K562 (cell line): Measurements from ENCODE around the gene SARS1. TPM values are rescaled to one million over a fixed set of nuclear protein-coding genes. Genes with fewer than 3 reads are reported as not detected.

Source experiments
- BHLHE40 ChIP-seq: IDR thresholded peaks from 2 replicates; pipeline ENCODE4 v1.6.1; 2011; ENCODE audit warnings: low read length, improper control_type of control experiment
- CC2D1A ChIP-seq: fragments of 450-650 bp; IDR thresholded peaks from 2 replicates; pipeline ENCODE4 v1.6.1; 2017; ENCODE audit warnings: mild to moderate bottlenecking
- EHMT2 ChIP-seq: fragments of 450-650 bp; IDR thresholded peaks from 2 replicates; pipeline ENCODE4 v1.6.1; 2018; ENCODE audit warnings: antibody characterized with exemption
- HDAC1 ChIP-seq, 2 experiments: fragments of 450-650 bp; IDR thresholded peaks; 2 replicates each; pipeline ENCODE4 v1.6.1; 2016 to 2017; ENCODE audit warnings: inconsistent platforms in 1 of 2, mild to moderate bottlenecking in 1 of 2, moderate library complexity in 1 of 2
- HDAC2 ChIP-seq: fragments of 450-650 bp; IDR thresholded peaks from 2 replicates; pipeline ENCODE4 v1.6.1; 2016; ENCODE audit warnings: mild to moderate bottlenecking
- NBN ChIP-seq: fragments of 450-650 bp; IDR thresholded peaks from 2 replicates; pipeline ENCODE4 v1.6.1; 2016; ENCODE audit warnings: low read depth, mild to moderate bottlenecking
- PCBP2 ChIP-seq: fragments of 200-400 bp; formaldehyde crosslinking; IDR thresholded peaks from 2 replicates; pipeline ENCODE4 v1.6.1; 2018; ENCODE audit warnings: low read length, low read depth, mild to moderate bottlenecking, moderate library complexity; ENCODE audit not compliant: poor library complexity, severe bottlenecking
- PHB ChIP-seq: fragments of 250-450 bp; sonication (Bioruptor Pico); IDR thresholded peaks from 2 replicates; pipeline ENCODE4 v1.5.0; 2021
- PHF8 ChIP-seq: fragments of 200-600 bp; sonication (generic); IDR thresholded peaks from 2 replicates; pipeline ENCODE4 v1.6.1; 2012; ENCODE audit warnings: mixed run types, mild to moderate bottlenecking, inconsistent platforms, low read length, moderate library complexity, borderline replicate concordance
- POLR2G ChIP-seq: fragments of 200-400 bp; formaldehyde crosslinking; IDR thresholded peaks from 2 replicates; pipeline ENCODE4 v1.6.1; 2017; ENCODE audit warnings: low read depth, mild to moderate bottlenecking, antibody characterized with exemption, low read length, moderate library complexity
- RAD51 ChIP-seq: fragments of 450-650 bp; IDR thresholded peaks from 2 replicates; pipeline ENCODE4 v1.7.1; 2016; ENCODE audit warnings: low read depth, mild to moderate bottlenecking, borderline replicate concordance
- RBM34 ChIP-seq: fragments of 200-400 bp; formaldehyde crosslinking; IDR thresholded peaks from 2 replicates; pipeline ENCODE4 v1.6.1; 2018; ENCODE audit warnings: low read length, borderline replicate concordance; ENCODE audit not compliant: insufficient read depth
- RUNX1 ChIP-seq: sonication (generic); IDR thresholded peaks from 2 replicates; pipeline ENCODE4 v1.6.1; 2016; ENCODE audit warnings: antibody characterized with exemption, low read depth
- SNAPC5 ChIP-seq: fragments of 250-450 bp; sonication (Bioruptor Pico); IDR thresholded peaks from 2 replicates; pipeline ENCODE4 v1.8.0; 2021; ENCODE audit warnings: moderate library complexity, mild to moderate bottlenecking, inconsistent platforms
- YY1 ChIP-seq, 3 experiments: IDR thresholded peaks; 2 replicates each; pipeline ENCODE4 v1.6.1; 2011; ENCODE audit warnings: low read length in 2 of 3, mild to moderate bottlenecking in 2 of 3, moderate library complexity in 2 of 3, borderline replicate concordance in 1 of 3, control low read depth in 1 of 3, low read depth in 1 of 3; ENCODE audit not compliant: insufficient read depth in 3 of 3, insufficient replicate concordance in 2 of 3, control insufficient read depth in 1 of 3, insufficient read length in 1 of 3; ENCODE audit errors: extremely low read depth in 1 of 3
- ZNF212 ChIP-seq: fragments of 450-650 bp; formaldehyde crosslinking; IDR thresholded peaks from 2 replicates; pipeline ENCODE4 v1.4.0; 2020; ENCODE audit warnings: mild to moderate bottlenecking
- ZNF707 ChIP-seq: fragments of 250-450 bp; sonication (Bioruptor Pico); conservative IDR thresholded peaks from 2 replicates; pipeline ENCODE4 v1.8.0; 2022; ENCODE audit warnings: inconsistent platforms, mild to moderate bottlenecking, moderate library complexity
- polyA plus RNA-seq, 8 experiments: library from polyadenylated mRNA; depleted of rRNA in 4 of 8; stranded (reverse) in 5 of 8; unstranded in 3 of 8; fragments of >200 nt; fragmentation: Nextera tagmentation in 2 of 8; fragmentation: Illumina TruSeq in 1 of 8; extraction: Ambion mirVana in 2 of 8; extraction: Trizol in 1 of 8; gene quantifications; 2 replicates each; pipeline versions ENCODE4 v1.2.1 to v1.2.3, GENCODE V29; 2011 to 2014; ENCODE audit warnings: inconsistent platforms in 1 of 8, missing spikeins in 1 of 8
- total RNA-seq, 7 experiments: library from RNA; depleted of rRNA in 6 of 7; stranded (reverse); fragments of >200 nt in 6 of 7; fragmentation: Illumina TruSeq in 2 of 7; extraction: Trizol in 2 of 7; gene quantifications; 2 replicates each; pipeline versions ENCODE4 v1.2.1 to v1.2.3, GENCODE V29; 2011 to 2021; ENCODE audit warnings: low replicate concordance in 1 of 7
- TF ChIP-seq, protein P1 (sequence below): fragments of 450-650 bp; formaldehyde crosslinking; IDR thresholded peaks from 2 replicates; pipeline ENCODE4 v1.4.0; 2020; ENCODE audit warnings: mild to moderate bottlenecking, moderate library complexity
- TF ChIP-seq, protein P2 (sequence below): sonication (generic); formaldehyde crosslinking; IDR thresholded peaks from 2 replicates; pipeline ENCODE4 v1.8.1; 2023; ENCODE audit warnings: mild to moderate bottlenecking, missing genetic modification reagents
- TF ChIP-seq, protein P3 (sequence below): fragments of 250-450 bp; sonication (Bioruptor Pico); IDR thresholded peaks from 2 replicates; pipeline ENCODE4 v1.5.0; 2021; ENCODE audit warnings: mild to moderate bottlenecking, moderate library complexity

Gene SARS1
- total and polyA plus RNA-seq, 9 of the 15 experiments (the other 6 are each of a cell fraction or from before 2014, with no cell fraction given): 221 to 623 (median 254) TPM

GRCh38 chr1:109274533-109275476 lies 61.1 kb downstream of the SARS1 start (continued):
- TF ChIP-seq NBN: 0 out of 2 replicates have a peak, but pooled peaks have one; percentile 59
- 0 out of 2 replicates have a peak, but pooled peaks have one; percentile 56 for TF ChIP-seq PHB (CRISPR knock-in tag)
- TF ChIP-seq HDAC2: no peak; the same call in 1 of the 2 replicates
- TF ChIP-seq, protein P1, sequence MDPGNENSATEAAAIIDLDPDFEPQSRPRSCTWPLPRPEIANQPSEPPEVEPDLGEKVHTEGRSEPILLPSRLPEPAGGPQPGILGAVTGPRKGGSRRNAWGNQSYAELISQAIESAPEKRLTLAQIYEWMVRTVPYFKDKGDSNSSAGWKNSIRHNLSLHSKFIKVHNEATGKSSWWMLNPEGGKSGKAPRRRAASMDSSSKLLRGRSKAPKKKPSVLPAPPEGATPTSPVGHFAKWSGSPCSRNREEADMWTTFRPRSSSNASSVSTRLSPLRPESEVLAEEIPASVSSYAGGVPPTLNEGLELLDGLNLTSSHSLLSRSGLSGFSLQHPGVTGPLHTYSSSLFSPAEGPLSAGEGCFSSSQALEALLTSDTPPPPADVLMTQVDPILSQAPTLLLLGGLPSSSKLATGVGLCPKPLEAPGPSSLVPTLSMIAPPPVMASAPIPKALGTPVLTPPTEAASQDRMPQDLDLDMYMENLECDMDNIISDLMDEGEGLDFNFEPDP (CRISPR knock-in tag): no peak
- TF ChIP-seq RAD51: peak; percentile 40; the same call in 1 of the 2 replicates
- no peak for TF ChIP-seq ZNF212 (CRISPR knock-in tag)
- 0 out of 2 replicates have a peak, but pooled peaks have one; percentile 43 for TF ChIP-seq POLR2G
- peak; percentile 33; the same call in 1 of the 2 replicates for TF ChIP-seq BHLHE40
- no peak; the same call in 1 of the 2 replicates for TF ChIP-seq PHF8
- peak in 1 of 2 experiments; percentile 56; a peak in 1 of 4 replicates for TF ChIP-seq HDAC1 (IDR thresholded peaks at IDR 0.05)
- no peak for TF ChIP-seq SNAPC5 (CRISPR knock-in tag)
- no peak for TF ChIP-seq YY1 (IDR thresholded peaks at IDR 0.05; ENCODE audit: borderline replicate concordance in 1 of 3, control insufficient read depth in 1 of 3, extremely low read depth in 1 of 3, insufficient read depth in 3 of 3, insufficient read length in 1 of 3, insufficient replicate concordance in 2 of 3, low read depth in 1 of 3, low read length in 2 of 3)
- no peak for TF ChIP-seq RUNX1
- no peak for TF ChIP-seq RBM34
- TF ChIP-seq, protein P2, sequence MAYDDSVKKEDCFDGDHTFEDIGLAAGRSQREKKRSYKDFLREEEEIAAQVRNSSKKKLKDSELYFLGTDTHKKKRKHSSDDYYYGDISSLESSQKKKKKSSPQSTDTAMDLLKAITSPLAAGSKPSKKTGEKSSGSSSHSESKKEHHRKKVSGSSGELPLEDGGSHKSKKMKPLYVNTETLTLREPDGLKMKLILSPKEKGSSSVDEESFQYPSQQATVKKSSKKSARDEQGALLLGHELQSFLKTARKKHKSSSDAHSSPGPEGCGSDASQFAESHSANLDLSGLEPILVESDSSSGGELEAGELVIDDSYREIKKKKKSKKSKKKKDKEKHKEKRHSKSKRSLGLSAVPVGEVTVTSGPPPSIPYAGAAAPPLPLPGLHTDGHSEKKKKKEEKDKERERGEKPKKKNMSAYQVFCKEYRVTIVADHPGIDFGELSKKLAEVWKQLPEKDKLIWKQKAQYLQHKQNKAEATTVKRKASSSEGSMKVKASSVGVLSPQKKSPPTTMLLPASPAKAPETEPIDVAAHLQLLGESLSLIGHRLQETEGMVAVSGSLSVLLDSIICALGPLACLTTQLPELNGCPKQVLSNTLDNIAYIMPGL (CRISPR knock-in tag): no peak
- no peak for TF ChIP-seq ZNF707 (CRISPR knock-in tag)
- 0 out of 2 replicates have a peak, but pooled peaks have one; percentile 35 for TF ChIP-seq CC2D1A
- TF ChIP-seq EHMT2: no peak
- TF ChIP-seq PCBP2: no peak
- TF ChIP-seq, protein P3, sequence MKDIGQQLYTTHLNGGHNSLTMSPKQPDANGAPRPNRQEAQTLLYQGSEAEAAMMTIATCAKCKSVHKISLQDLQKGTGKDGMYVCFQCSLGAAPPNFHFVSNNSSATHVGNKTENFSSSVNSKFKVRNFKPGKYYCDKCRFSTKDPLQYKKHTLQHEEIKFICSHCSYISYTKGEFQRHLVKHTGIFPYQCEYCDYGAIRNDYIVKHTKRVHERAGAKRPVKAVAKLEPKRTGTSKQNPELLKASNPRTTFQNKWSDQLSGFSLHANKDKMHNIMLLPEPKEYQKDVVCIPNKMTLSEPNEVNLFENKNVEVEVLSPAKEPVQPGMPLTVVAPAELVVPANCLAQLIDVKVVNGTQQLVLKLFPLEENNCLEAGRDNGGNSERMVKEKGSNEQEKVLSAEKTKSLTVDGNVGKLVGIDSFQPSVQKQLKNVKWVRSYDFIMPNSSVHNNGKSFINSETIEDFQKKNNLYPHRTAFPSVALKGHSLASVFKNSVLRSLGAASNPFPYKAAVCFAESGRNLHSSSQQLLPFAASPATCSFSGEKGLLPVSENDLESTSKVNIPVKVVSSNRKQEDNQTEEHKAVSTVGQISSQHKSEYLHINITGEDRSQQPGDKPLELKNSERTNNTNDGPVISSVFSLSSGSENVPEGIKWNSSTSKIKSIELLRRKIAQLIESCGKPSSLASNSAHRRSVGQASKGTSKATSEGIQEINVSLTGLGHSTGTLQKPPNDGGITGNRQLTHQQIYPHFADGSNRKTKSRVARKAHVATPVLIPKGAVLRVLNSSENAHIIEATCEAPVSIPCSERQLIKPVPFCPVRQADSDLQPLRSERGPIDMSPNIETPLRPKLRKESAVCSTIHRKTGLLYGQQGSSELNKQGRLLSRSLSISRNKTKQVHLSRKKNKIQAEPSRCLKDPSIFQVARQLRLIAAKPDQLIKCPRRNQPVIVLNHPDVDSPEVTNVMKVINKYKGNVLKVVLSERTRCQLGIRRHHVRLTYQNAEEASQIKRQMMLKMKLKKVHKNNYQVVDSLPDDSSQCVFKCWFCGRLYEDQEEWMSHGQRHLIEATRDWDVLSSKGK (CRISPR knock-in tag): no peak
